ENCODE results near the gene GPR146. TPM values are rescaled to one million over a fixed set of nuclear protein-coding genes. Genes with fewer than 3 reads are reported as not detected.
A peak's percentile ranks its signal among the peaks of the same experiment; 100 is the strongest.

Gene GPR146
- total and polyA plus RNA-seq, 9 of the 15 experiments (the other 6 are each of a cell fraction or from before 2014, with no cell fraction given) = 0.22 to 3.6 (median 0.64) TPM; not detected in 2

- TF ChIP-seq ZNF766 (CRISPR knock-in tag; conservative IDR thresholded peaks at IDR 0.05) (no peak), ZNF699 (CRISPR knock-in tag; IDR thresholded peaks at IDR 0.05; ENCODE audit: insufficient replicate concordance) (no peak), SRSF3 (IDR thresholded peaks at IDR 0.05; ENCODE audit: insufficient read depth, low read length) (no peak), PHB (CRISPR knock-in tag; IDR thresholded peaks at IDR 0.05) (no peak), MNT (conservative IDR thresholded peaks at IDR 0.05) (no peak), ARNT (IDR thresholded peaks at IDR 0.05) (no peak), ZFX (CRISPR knock-in tag; IDR thresholded peaks at IDR 0.05) (0 out of 2 replicates have a peak, but pooled peaks have one; percentile 3), FOXP1 (CRISPR knock-in tag; IDR thresholded peaks at IDR 0.05) (no peak), TRIM25 (IDR thresholded peaks at IDR 0.05; ENCODE audit: borderline replicate concordance) (no peak), ZSCAN29 (IDR thresholded peaks at IDR 0.05) (no peak), ZNF778 (CRISPR knock-in tag; IDR thresholded peaks at IDR 0.05) (no peak), XRCC5 (IDR thresholded peaks at IDR 0.05; ENCODE audit: low read depth, low read length) (no peak), ZNF707 (CRISPR knock-in tag; conservative IDR thresholded peaks at IDR 0.05) (no peak), CBFA2T3 (IDR thresholded peaks at IDR 0.05) (peak; percentile 37; the same call in 1 of the 2 replicates), RB1 (IDR thresholded peaks at IDR 0.05; ENCODE audit: low read depth) (no peak), ZC3H4 (CRISPR knock-in tag; IDR thresholded peaks at IDR 0.05; ENCODE audit: borderline replicate concordance) (peak; percentile 47; the same call in 1 of the 2 replicates), PATZ1 (CRISPR knock-in tag; IDR thresholded peaks at IDR 0.05; ENCODE audit: borderline replicate concordance) (no peak)
Measured at GRCh38 chr7:1045069-1046063, 1.0 kb downstream of the GPR146 start (continued).
